IMR-90 (cell line): ENCODE data around the gene VEZT. TPM values are rescaled to one million over a fixed set of nuclear protein-coding genes. Genes with fewer than 3 reads are reported as not detected.

Source experiments
- ATAC-seq: fragments of 200-7000 bp; cut with Tn5 transposase; 2 replicates; pipeline ENCODE4 v1.9.1; 2020; ENCODE audit warnings: low read depth, mild to moderate bottlenecking, moderate library complexity
- BruUV-seq: library from RNA; stranded (reverse); fragments of 400-500 nt; replicated peaks from 2 replicates; lab custom pipeline; 2021; lab: Mats Ljungman, UMichigan
- CTCF ChIA-PET: fragments of 300-600 bp; formaldehyde crosslinking; extraction: SDS; loops from one replicate; lab custom pipeline; 2021; ENCODE audit warnings: antibody characterized with exemption; lab: Yijun Ruan, JAX
- POLR2A ChIA-PET: fragments of 300-600 bp; sonication (Branson Sonifier 250); formaldehyde crosslinking; loops from one replicate; lab custom pipeline; 2022; ENCODE audit warnings: antibody characterized with exemption; ENCODE audit not compliant: unreplicated experiment; lab: Charles Lee
- DNase-seq: peaks from one replicate; pipeline ENCODE4 v3.0.0; 2013
- H2AFZ ChIP-seq: replicated peaks from 2 replicates; pipeline ENCODE3; 2013; ENCODE audit warnings: low read length, mild to moderate bottlenecking; ENCODE audit not compliant: poor library complexity
- H2AK5ac ChIP-seq: 2 replicates; pipeline ENCODE4 v1.6.1; 2013; ENCODE audit warnings: low read depth, low read length, inconsistent platforms
- H2AK9ac ChIP-seq: replicated peaks from 2 replicates; pipeline ENCODE3; 2013; ENCODE audit warnings: mild to moderate bottlenecking, low read depth, low read length, moderate library complexity; ENCODE audit not compliant: poor library complexity
- H2BK120ac ChIP-seq: 2 replicates; pipeline ENCODE4 v1.6.1; 2013; ENCODE audit warnings: low read depth, low read length, inconsistent platforms
- H2BK15ac ChIP-seq: 3 replicates; pipeline ENCODE4 v1.6.1; 2013; ENCODE audit warnings: low read depth, low read length, inconsistent platforms
- H2BK20ac ChIP-seq: 2 replicates; pipeline ENCODE4 v1.6.1; 2013; ENCODE audit warnings: low read depth, mild to moderate bottlenecking, inconsistent platforms, low read length, moderate library complexity
- H2BK5ac ChIP-seq: 2 replicates; pipeline ENCODE4 v1.6.1; 2013; ENCODE audit warnings: mild to moderate bottlenecking, low read depth, low read length, inconsistent platforms; ENCODE audit not compliant: poor library complexity, severe bottlenecking
- H3K14ac ChIP-seq: replicated peaks from 2 replicates; pipeline ENCODE4 v1.6.1; 2013; ENCODE audit warnings: low read depth, low read length, inconsistent platforms
- H3K18ac ChIP-seq: 2 replicates; pipeline ENCODE4 v1.6.1; 2013; ENCODE audit warnings: low read depth, low read length, control low read depth
- H3K23ac ChIP-seq: 2 replicates; pipeline ENCODE4 v1.6.1; 2013; ENCODE audit warnings: low read depth, low read length, inconsistent platforms
- H3K27ac ChIP-seq: 2 replicates; pipeline ENCODE4 v1.5.1; 2013; ENCODE audit warnings: mild to moderate bottlenecking, control low read depth, low read length; ENCODE audit not compliant: insufficient read depth
- H3K27me3 ChIP-seq: 2 replicates; pipeline ENCODE4 v1.6.1; 2013; ENCODE audit warnings: low read length; ENCODE audit not compliant: control insufficient read depth, insufficient read depth
- H3K36me3 ChIP-seq: 2 replicates; pipeline ENCODE4 v1.6.1; 2013; ENCODE audit warnings: low read length, mixed read lengths; ENCODE audit not compliant: control insufficient read depth, insufficient read depth
- H3K4ac ChIP-seq: 2 replicates; pipeline ENCODE4 v1.6.1; 2013; ENCODE audit warnings: low read depth, low read length, inconsistent platforms
- H3K4me1 ChIP-seq: 2 replicates; pipeline ENCODE4 v1.6.1; 2013; ENCODE audit warnings: low read length, mixed read lengths; ENCODE audit not compliant: control insufficient read depth, insufficient read depth
- H3K4me2 ChIP-seq: 2 replicates; pipeline ENCODE4 v1.6.1; 2013; ENCODE audit warnings: low read depth, mild to moderate bottlenecking, control low read depth, low read length, moderate library complexity
- H3K4me3 ChIP-seq: 2 replicates; pipeline ENCODE4 v1.5.1; 2013; ENCODE audit warnings: low read depth, mild to moderate bottlenecking, control low read depth, low read length, moderate library complexity; ENCODE audit not compliant: insufficient read depth
- H3K56ac ChIP-seq: 2 replicates; pipeline ENCODE4 v1.6.1; 2013; ENCODE audit warnings: low read length, inconsistent platforms; ENCODE audit not compliant: insufficient read depth; ENCODE audit errors: extremely low read depth
- H3K79me1 ChIP-seq, 2 experiments: 2 replicates each; pipeline ENCODE4 v1.6.1; 2013; ENCODE audit warnings: low read length in 2 of 2, inconsistent platforms in 1 of 2, low read depth in 1 of 2
- H3K9ac ChIP-seq: 2 replicates; pipeline ENCODE4 v1.6.1; 2013; ENCODE audit warnings: low read depth, low read length, control low read depth
- H3K9me1 ChIP-seq: 2 replicates; pipeline ENCODE4 v1.6.1; 2013; ENCODE audit warnings: low read length, inconsistent platforms; ENCODE audit not compliant: insufficient read depth
- H3K9me3 ChIP-seq: 2 replicates; pipeline ENCODE4 v1.6.1; 2013; ENCODE audit warnings: low read length; ENCODE audit not compliant: control insufficient read depth, insufficient read depth
- H4K20me1 ChIP-seq: 2 replicates; pipeline ENCODE4 v1.6.1; 2013; ENCODE audit warnings: low read length, inconsistent platforms; ENCODE audit not compliant: insufficient read depth
- H4K5ac ChIP-seq: 2 replicates; pipeline ENCODE4 v1.6.1; 2013; ENCODE audit warnings: mild to moderate bottlenecking, low read depth, low read length, control low read depth
- H4K8ac ChIP-seq, 2 experiments: 2 replicates each; pipeline ENCODE4 v1.6.1; 2013; ENCODE audit warnings: low read depth in 2 of 2, low read length in 2 of 2, control low read depth in 1 of 2, inconsistent platforms in 1 of 2
- H4K91ac ChIP-seq: 2 replicates; pipeline ENCODE4 v1.6.1; 2013; ENCODE audit warnings: low read depth, low read length, inconsistent platforms; ENCODE audit not compliant: insufficient read depth
- FOS ChIP-seq: fragments of 150-350 bp; IDR thresholded peaks from 2 replicates; pipeline ENCODE4 v1.6.1; 2016; ENCODE audit warnings: low read depth, low read length
- MAZ ChIP-seq: IDR thresholded peaks from 2 replicates; pipeline ENCODE4 v1.6.1; 2012; ENCODE audit warnings: low read depth, mild to moderate bottlenecking, low read length, improper control_type of control experiment, moderate library complexity, borderline replicate concordance
- MXI1 ChIP-seq: IDR thresholded peaks from 2 replicates; pipeline ENCODE4 v1.6.1; 2012; ENCODE audit warnings: low read depth, mild to moderate bottlenecking, low read length, moderate library complexity, borderline replicate concordance
- RCOR1 ChIP-seq: IDR thresholded peaks from 2 replicates; pipeline ENCODE4 v1.6.1; 2012; ENCODE audit warnings: mild to moderate bottlenecking, low read length, improper control_type of control experiment; ENCODE audit not compliant: insufficient replicate concordance
- WGBS, 2 experiments: methylation state at CpG; one replicate each; pipeline versions ENCODE4 v1.1.5 to v1.1.7; 2013; ENCODE audit warnings: missing lambda C conversion rate in 2 of 2; ENCODE audit not compliant: insufficient read length in 1 of 2; ENCODE audit errors: extremely low coverage in 2 of 2; 5-methylcytosine and 5-hydroxymethylcytosine counted together
- dilution Hi-C: fragments of 300-500 bp; cut with HindIII; formaldehyde crosslinking; loops from one replicate; pipeline ENCODE4 v1.14.3; 2018; ENCODE audit warnings: low sequenced_read_pairs; ENCODE audit not compliant: unreplicated experiment
- in situ Hi-C: fragments of 300-500 bp; cut with MboI; formaldehyde crosslinking; loops from 3 replicates; pipeline ENCODE4 v1.14.3; 2019; ENCODE audit warnings: low sequenced_read_pairs, inconsistent platforms, mixed read lengths
- intact Hi-C: fragments of 100-400 bp; cut with micrococcal nuclease; formaldehyde crosslinking; loops from 2 replicates; pipeline ENCODE4 v1.10.0; 2022
- polyA plus RNA-seq, 3 experiments: library from polyadenylated mRNA; depleted of rRNA; stranded (reverse); fragments of >200 nt; gene quantifications; 2 replicates each; pipeline ENCODE4 v1.2.3, GENCODE V29; 2012; ENCODE audit warnings: low replicate concordance in 1 of 3
- total RNA-seq: library from RNA; depleted of rRNA; stranded (reverse); fragments of >200 nt; gene quantifications from 2 replicates; pipeline ENCODE4 v1.2.3, GENCODE V29; 2012
- TF ChIP-seq, protein P1 (sequence below): fragments of 150-350 bp; IDR thresholded peaks from 2 replicates; pipeline ENCODE4 v1.6.1; 2016; ENCODE audit warnings: low read depth, mild to moderate bottlenecking, low read length, moderate library complexity, borderline replicate concordance
- TF ChIP-seq, protein P2 (sequence below): conservative IDR thresholded peaks from 2 replicates; pipeline ENCODE4 v1.5.1; 2012; ENCODE audit warnings: mild to moderate bottlenecking, low read depth, low read length, improper control_type of control experiment
- TF ChIP-seq, protein P3 (sequence below): fragments of 150-350 bp; IDR thresholded peaks from 2 replicates; pipeline ENCODE4 v1.6.1; 2017; ENCODE audit warnings: mild to moderate bottlenecking, antibody characterized with exemption, low read length, low read depth

VEZT gene
- total and polyA plus RNA-seq, 2 of the 4 experiments (the other 2 are of a cell fraction), result 54.5 to 90.2 TPM

- Histone ChIP-seq H3K9ac (no peak overlapping the region), H3K9me1 (no peaks in the 10 kb centered on the region), H3K4me2 (no peak overlapping the region), H2BK20ac (no peak overlapping the region), H3K18ac (no peak overlapping the region), H3K23ac (no peak overlapping the region), H2AFZ (no peak overlapping the region), H3K4ac (no peak overlapping the region), H3K56ac (no peak overlapping the region), H3K36me3 (no peaks in the 10 kb centered on the region), H2BK120ac (no peak overlapping the region), H4K91ac (no peak overlapping the region), H3K27ac (no peak overlapping the region), H4K5ac (no peak overlapping the region), H3K27me3 (no peaks in the 10 kb centered on the region), H3K4me1 (no peaks in the 10 kb centered on the region), H2AK9ac (no peak overlapping the region), H4K20me1 (peaks cover 4% of the 10 kb centered on the region; the same call in 1 of the 2 replicates), H3K4me3 (no peak overlapping the region), H3K14ac (no peak overlapping the region), H2BK15ac (no peak overlapping the region), H2BK5ac (no peak overlapping the region), H4K8ac (no peak overlapping the region), H3K79me1 (peaks cover 11 to 36% of the 10 kb centered on the region in 2 experiments), H2AK5ac (no peak overlapping the region), H3K9me3 (no peaks in the 10 kb centered on the region)
- POLR2A ChIA-PET, result no interaction called here
- dilution Hi-C loops, result no loop called here
- in situ Hi-C loops, result no loop called here
- ATAC-seq, result no peak
- TF ChIP-seq FOS (no peak), MXI1 (no peak), RCOR1 (no peak), MAZ (no peak)
- TF ChIP-seq, protein P1, sequence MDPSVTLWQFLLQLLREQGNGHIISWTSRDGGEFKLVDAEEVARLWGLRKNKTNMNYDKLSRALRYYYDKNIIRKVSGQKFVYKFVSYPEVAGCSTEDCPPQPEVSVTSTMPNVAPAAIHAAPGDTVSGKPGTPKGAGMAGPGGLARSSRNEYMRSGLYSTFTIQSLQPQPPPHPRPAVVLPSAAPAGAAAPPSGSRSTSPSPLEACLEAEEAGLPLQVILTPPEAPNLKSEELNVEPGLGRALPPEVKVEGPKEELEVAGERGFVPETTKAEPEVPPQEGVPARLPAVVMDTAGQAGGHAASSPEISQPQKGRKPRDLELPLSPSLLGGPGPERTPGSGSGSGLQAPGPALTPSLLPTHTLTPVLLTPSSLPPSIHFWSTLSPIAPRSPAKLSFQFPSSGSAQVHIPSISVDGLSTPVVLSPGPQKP, result no peak
- TF ChIP-seq, protein P2, sequence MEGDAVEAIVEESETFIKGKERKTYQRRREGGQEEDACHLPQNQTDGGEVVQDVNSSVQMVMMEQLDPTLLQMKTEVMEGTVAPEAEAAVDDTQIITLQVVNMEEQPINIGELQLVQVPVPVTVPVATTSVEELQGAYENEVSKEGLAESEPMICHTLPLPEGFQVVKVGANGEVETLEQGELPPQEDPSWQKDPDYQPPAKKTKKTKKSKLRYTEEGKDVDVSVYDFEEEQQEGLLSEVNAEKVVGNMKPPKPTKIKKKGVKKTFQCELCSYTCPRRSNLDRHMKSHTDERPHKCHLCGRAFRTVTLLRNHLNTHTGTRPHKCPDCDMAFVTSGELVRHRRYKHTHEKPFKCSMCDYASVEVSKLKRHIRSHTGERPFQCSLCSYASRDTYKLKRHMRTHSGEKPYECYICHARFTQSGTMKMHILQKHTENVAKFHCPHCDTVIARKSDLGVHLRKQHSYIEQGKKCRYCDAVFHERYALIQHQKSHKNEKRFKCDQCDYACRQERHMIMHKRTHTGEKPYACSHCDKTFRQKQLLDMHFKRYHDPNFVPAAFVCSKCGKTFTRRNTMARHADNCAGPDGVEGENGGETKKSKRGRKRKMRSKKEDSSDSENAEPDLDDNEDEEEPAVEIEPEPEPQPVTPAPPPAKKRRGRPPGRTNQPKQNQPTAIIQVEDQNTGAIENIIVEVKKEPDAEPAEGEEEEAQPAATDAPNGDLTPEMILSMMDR, result no peak
- TF ChIP-seq, protein P3, sequence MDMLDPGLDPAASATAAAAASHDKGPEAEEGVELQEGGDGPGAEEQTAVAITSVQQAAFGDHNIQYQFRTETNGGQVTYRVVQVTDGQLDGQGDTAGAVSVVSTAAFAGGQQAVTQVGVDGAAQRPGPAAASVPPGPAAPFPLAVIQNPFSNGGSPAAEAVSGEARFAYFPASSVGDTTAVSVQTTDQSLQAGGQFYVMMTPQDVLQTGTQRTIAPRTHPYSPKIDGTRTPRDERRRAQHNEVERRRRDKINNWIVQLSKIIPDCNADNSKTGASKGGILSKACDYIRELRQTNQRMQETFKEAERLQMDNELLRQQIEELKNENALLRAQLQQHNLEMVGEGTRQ, result no peak
- intact Hi-C loops, result no loop called here
- DNase-seq, result no peak
- WGBS, 2 experiments, result no CpG with 5 or more reads among the region's 3 CpGs
- BruUV-seq, result no TSS peak
- CTCF ChIA-PET, result no interaction called here
Observed at GRCh38 chr12:95214466-95214865, 3.1 kb upstream of the VEZT start.
